SW 1271 (cell line): ENCODE data around the gene MND1.
"Not testable (repeated sequence)": the region's sequence is repeated elsewhere in the genome, so short reads cannot be mapped to it uniquely, and the experiment has no call there.

Experiments used
- DNase-seq, 2 experiments: peaks; one replicate each; lab custom pipeline; 2025; lab: John Stamatoyannopoulos, UW

MND1 gene

DNA sequence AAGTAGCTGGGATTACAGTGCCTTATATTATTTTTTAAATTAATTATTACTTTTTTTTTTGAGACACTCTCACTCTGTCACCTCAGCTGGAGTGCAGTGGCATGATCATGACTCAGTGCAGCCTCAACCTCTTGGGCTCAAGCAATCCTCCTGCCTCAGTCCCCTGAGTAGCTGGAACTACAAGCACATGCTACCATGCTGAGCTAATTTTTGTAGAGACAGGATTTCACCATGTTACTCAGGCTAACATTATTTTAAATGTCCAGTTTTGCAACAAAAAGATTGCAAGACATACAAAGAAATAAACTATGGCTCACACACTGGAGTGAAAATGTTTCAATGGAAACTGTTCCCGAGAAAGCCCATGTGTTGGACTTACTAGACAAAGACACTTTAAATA lies 59.2 kb downstream of the MND1 start:
- DNase-seq, result no peak

DNA sequence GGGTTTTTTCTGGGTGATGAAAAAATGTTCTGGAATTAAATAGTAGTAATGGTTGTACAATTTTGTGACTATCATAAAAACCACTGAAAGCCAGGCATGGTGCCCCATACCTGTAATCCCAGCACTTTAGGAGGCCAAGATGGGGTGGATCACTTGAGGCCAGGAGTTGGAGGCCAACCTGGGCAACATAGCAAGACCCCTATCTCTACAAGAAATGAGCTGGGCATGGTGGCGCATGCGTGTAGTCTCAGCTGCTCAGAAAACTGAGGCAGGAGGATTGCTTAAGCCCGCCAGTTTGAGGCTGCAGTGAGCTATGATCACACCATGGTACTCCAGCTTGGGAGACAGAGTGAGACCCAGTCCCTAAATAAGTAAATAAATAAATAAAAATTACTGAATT lies 63.4 kb downstream of the MND1 start:
- DNase-seq, result no peak

GRCh38 chr4:153408932-153409331 lies 64.4 kb downstream of the MND1 start:
- no peak for DNase-seq

GRCh38 chr4:153409412-153409811 lies 64.9 kb downstream of the MND1 start:
- DNase-seq, result no peak

DNA sequence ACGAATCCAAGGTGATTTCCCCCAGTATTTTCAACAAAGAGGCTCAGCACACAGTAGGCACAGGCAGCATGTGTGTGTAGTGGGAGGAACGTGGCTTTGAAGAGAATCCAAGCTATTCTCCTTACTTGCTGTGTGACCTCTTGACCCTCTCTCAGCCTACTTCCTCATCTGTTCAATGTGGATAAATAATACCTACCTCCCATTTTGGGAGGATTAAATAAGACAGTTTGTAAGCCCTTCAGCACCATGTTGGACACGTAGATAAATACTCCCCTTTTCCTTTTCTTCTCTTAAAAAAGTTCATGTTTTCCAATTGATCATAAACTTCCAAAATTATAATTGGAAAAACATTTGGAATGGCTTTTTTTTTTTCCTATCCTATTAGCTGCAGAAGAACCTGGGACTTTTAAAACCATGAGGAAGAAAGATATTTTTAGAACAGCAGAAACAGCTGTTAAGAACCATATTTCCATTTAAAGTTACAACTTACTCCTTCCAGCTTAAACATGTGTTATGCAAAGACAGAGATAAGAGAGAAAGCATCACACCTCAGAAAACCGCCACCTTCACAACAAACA lies 65.5 kb downstream of the MND1 start:
- no peak for DNase-seq

DNA sequence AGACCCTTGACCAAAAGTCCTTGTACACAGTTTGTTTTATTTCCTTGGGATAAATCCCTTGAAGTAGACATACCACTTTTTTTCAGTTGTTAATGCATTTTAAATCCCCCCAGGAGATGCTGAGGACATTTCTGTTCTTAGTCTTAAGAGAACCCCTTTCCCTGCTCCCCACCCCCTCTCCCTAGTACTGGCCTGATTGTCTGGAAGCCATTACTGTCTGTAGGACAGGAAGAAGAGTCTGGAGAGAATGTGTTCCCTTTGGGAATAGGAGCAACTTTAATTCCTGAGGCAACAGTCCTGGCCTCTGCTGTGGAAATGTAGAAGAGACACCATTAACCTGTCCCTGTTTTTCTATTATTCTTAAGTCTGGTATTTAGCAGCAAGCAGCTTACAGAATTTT lies 69.4 kb downstream of the MND1 start:
- DNase-seq, result no peak

DNA sequence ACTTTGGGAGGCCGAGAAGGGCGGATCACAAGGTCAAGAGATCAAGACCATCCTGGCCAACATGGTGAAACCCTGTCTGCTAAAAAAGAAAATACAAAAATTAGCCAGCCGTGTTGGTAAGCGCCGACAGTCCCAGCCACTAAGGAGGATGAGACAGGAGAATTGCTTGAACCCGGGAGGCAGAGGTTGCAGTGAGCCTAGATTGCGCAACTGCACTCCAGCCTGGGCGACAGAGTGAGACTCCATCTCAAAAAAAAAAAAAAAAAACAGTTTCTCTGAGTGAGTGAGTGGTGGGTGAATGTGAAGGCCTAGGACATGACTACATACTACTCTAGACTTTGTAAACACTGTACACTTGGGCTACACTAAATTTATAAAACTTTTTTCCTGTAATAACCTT lies 72.0 kb downstream of the MND1 start:
- DNase-seq, result not testable (repeated sequence)

- no peak for DNase-seq
Measured at GRCh38 chr4:153418121-153418520, 73.6 kb downstream of the MND1 start.

GRCh38 chr4:153418558-153418957 lies 74.1 kb downstream of the MND1 start:
- no peak for DNase-seq

DNA sequence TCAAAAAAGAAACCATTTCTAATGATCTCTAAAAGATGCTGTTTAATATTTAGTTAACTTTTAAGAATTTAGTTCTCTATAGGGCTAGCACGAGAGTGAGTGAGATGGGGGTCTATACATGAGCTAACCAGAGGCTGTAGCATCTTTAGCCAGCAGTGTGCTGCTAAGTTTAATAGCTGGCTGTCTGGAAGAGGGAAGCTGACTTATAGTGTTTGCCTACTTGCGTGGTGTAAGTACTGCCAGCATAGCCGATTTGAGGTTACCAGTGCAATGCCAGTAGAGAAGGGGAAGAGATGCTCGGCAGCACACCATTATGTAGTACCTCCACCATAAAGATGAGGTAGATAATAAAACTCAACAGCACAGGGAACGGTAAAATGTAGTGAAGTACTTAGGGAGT lies 74.5 kb downstream of the MND1 start:
- DNase-seq, result no peak

DNA sequence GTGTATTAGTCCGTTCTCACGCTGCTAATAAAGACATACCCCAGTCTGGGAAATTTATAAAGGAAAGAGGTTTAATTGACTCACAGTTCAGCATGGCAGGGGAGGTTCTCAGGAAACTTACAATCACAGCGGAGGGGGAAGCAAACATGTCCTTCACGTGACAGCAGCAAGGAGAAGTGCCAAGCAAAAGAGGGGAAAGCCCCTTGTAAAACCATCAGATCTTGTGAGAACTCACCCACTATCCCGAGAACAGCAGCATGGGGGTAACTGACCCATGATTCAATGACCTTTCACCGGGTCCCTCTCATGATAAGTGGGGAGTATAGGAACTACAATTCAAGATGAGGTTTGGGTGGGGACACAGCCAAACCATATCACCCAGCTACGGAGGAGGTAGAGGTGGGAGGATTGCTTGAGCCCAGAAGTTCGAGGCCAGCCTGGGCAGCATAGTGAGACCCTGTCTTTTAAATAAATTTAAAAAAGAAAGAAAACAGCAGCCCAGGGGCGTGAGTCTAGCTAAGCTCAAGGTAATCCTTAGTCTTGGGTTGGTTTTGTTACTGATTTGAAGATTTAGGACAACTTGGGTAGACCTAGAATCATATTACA lies 75.3 kb downstream of the MND1 start:
- no peak for DNase-seq

DNA sequence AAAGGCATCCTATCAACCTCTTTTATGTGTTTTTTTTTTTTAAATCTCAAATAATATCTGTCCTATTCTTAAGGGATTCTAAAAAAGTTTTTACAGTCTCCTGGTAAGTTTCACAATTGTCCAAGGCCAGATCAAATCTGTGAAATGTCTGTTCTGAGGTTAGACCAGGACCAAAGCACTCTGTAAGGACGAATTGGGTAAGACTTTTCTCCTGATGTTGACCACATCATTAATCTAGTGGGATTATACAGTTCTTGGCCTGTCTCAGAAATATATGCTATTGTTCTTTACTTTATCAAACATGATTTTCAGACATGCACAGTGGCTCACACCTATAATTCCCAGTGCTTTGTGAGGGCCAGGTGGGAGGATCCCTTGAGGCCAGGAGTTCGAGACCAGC lies 75.9 kb downstream of the MND1 start:
- no peak for DNase-seq

DNA sequence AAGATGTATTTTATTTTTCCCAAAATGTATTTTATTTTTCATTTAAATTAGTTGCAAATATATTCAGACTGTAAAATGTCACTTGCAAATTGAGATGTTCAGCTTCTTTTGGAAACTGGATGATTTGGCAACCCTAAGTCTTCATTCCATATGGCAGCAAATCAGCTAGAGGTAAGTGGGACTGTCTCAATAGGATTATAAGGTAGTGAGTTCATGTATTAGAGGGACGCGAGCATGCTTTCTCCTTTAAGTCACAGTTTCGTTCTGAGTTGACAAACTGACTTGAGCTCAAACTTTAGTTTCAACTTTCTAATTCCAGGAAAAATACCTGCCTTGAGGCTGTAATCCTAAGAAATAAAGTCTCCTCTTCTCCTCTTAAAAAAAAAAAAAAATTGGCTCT lies 77.5 kb downstream of the MND1 start:
- no peak for DNase-seq

DNA sequence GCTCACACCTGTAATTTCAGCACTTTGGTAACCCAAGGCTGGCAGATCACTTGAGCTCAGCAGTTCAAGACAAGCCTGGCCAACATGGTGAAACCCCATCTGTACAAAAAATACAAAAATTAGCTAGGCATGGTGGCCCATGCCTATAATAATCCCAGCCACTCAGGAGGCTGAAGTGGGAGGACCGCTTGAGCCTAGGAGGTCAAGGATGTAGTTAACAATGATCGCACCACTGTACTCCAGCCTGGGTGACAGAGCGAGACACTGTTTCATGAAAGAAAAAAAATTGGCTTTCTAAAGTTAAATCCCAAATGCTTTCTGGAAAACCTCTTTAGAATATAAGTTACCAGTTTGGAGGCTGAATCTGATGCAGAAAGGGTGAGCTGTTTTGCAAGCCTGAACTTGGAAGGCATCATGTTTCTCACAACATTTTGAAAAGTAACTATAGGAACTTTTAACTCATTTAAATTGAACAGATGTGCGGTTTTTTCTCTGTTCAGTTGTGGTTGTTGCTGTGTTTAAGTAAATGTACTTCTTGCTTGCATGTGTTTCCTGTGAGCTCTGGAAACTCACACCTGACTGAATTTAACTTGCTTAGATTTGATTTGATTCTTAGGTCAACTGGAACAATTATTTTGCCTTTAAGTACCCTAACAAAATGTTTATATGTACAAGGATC lies 81.9 kb downstream of the MND1 start:
- no peak for DNase-seq

GRCh38 chr4:153427363-153428071 lies 83.0 kb downstream of the MND1 start:
- peak in 1 of 2 experiments; percentile 9 for DNase-seq

GRCh38 chr4:153428941-153429475 lies 84.5 kb downstream of the MND1 start:
- no peak for DNase-seq

DNA sequence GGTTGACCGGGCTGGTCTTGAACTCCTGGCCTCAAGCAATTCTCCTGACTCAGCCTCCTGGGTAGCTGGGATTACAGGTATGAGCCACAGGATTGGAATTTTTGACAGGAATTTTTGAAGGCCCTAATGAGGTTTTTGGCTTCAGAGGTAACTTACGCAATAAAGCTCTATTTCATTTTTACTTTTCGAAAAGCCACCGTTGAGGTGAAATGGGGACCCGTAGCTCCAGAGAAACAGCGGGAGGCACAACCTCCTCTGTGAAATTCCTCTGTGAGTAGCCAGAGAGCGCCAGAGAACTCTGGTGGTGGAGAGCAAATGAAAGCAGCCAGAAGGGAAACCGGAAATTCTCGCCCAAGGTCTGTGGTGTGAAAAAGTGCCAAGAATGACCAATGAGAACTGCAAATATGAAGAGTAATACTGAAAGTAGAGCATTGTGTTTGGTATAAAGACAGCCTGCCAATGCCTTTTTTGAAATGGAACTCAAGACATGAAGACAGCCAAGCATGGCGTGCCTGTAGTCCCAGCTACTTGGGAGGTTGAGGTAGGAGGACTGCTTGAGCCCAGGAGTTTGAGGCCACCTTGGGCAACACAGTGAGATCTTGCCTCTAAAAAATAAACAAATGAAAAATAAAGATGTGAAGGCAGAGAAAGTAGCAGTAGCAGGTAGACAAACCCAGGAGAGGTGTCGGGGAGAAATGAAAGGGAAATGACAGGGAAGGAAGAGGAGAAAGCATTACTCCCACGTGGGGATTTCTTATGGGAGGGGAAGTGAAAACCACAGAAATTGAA lies 88.7 kb downstream of the MND1 start:
- DNase-seq, result no peak

DNA sequence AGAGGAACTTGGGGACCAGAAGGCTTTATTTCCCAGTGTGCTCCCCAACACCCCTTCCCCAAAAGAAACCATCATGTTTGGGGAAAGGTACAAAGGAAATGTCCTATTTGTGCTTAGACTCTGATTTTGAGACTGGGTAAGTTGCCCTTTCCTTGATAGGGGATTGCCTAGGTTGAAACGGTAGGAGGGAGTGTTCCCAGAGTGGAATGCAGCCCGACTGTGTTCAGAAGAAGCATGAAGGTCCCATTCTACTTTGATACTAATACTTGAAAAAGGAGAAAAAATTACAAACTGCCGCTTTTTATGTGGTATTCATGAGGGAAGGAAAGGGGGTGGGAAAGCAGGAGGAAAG lies 89.2 kb downstream of the MND1 start:
- DNase-seq, result no peak

DNA sequence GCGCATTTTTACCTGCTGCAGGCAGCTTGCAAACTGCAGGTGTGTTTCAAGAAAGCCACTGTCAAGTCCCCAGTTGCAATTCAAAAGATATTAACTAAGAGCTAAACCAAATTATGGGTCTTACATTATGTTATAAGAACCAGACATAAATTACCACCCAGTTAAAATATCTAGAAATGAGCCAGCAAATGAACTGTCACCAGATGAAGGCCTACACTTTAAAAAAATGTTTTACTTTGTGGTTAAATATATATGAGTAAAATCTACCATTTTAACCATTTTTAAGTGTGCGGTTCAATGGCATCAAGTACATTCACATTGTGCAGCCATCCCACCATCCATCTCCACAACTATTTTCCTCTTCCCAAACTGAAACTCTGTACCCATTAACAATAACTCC lies 89.7 kb downstream of the MND1 start:
- no peak for DNase-seq

DNA sequence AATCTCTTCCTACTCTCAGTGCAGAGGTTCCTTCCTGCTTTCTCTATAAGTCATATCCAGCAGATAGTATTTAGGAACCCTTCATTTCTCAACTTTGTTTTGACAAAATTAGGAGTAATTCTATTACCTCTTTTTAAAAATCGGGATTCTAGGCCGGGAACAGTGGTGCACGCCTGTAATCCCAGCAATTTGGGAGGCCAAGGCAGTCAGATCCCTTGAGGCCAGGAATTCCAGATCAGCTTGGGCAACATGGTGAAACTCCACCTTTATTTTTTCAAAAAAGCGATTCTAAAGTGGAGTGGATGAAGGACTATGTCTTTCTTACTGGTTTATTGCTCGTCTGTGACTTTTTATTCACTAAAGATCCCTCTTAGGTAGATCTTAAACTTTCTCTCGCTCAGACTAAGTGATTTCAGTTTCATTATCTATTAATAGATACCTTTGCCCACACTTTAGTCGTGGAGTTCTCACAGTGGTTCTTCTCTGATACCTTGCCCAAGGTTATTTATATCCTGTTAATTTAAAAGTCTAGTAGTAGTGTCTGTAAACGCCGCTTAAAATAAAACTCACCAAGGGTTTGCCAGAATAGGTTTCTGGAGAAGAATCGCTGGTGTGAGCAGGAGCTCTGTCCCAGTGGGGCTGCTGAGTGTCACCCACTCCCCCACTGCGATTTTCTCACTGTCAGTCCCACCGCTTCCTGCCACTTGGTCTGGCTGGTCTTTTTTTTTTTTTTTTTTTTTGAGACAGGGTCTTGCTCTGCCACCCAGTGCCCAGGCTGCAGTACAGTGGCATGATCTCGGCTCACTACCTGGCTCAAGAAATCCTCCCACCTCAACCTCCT lies 94.6 kb downstream of the MND1 start:
- no peak for DNase-seq

- DNase-seq, result no peak
Measured at GRCh38 chr4:153439831-153440230, 95.3 kb downstream of the MND1 start.
